GM12878 (cell line): ENCODE data around the gene SLCO4C1. TPM values are rescaled to one million over a fixed set of nuclear protein-coding genes. Genes with fewer than 3 reads are reported as not detected.

Experiments used
- ATAC-seq: fragments of 200-7000 bp; cut with Tn5 transposase; 3 replicates; pipeline ENCODE4 v1.9.1; 2020; ENCODE audit warnings: mild to moderate bottlenecking, moderate library complexity
- BruUV-seq: library from RNA; stranded (reverse); fragments of 400-500 nt; replicated peaks from 2 replicates; lab custom pipeline; 2021; lab: Mats Ljungman, UMichigan
- CTCF ChIA-PET: fragments of 300-600 bp; sonication (Branson Sonifier 250); formaldehyde crosslinking; extraction: SDS; loops from one replicate; lab custom pipeline; 2021; ENCODE audit warnings: inconsistent platforms; lab: Yijun Ruan, JAX
- POLR2A ChIA-PET: fragments of 350-600 bp; formaldehyde crosslinking; extraction: SDS; loops from one replicate; lab custom pipeline; 2021; ENCODE audit warnings: inconsistent platforms; lab: Charles Lee
- RAD21 ChIA-PET: fragments of 300-600 bp; sonication (Branson Sonifier 250); formaldehyde crosslinking; loops from one replicate; lab custom pipeline; 2023; ENCODE audit warnings: antibody characterized with exemption; ENCODE audit not compliant: unreplicated experiment; lab: Charles Lee
- SMC1A ChIA-PET: fragments of 300-600 bp; sonication (Branson Sonifier 250); formaldehyde crosslinking; loops from one replicate; lab custom pipeline; 2023; ENCODE audit not compliant: unreplicated experiment, uncharacterized antibody; lab: Charles Lee
- DNase-seq: peaks from one replicate; pipeline ENCODE4 v3.0.0-alpha.2; 2011; ENCODE audit warnings: low read depth, low spot score
- FAIRE-seq: peaks from 3 replicates; lab custom pipeline; 2011; peaks lifted over from hg19 to GRCh38; lab: Jason Lieb, UNC
- H2AFZ ChIP-seq: 2 replicates; pipeline ENCODE4 v1.6.0; 2011; ENCODE audit warnings: low read depth, low read length, control low read depth; ENCODE audit not compliant: control insufficient read depth
- H3K27ac ChIP-seq: 2 replicates; pipeline ENCODE4 v1.5.1; 2011; ENCODE audit warnings: control low read depth; ENCODE audit not compliant: control insufficient read depth, insufficient read depth
- H3K27me3 ChIP-seq, 2 experiments: replicated peaks in 1 of 2; 2 replicates each; pipeline versions ENCODE4 v1.6.0 to v1.6.1; 2011; ENCODE audit warnings: low read length in 1 of 2; ENCODE audit not compliant: control insufficient read depth in 2 of 2, insufficient read depth in 2 of 2
- H3K36me3 ChIP-seq, 2 experiments: 2 replicates each; pipeline ENCODE4 v1.5.1; 2011; ENCODE audit warnings: low read length in 1 of 2; ENCODE audit not compliant: control insufficient read depth in 2 of 2, insufficient read depth in 2 of 2
- H3K4me1 ChIP-seq: 2 replicates; pipeline ENCODE4 v1.6.1; 2011; ENCODE audit warnings: mild to moderate bottlenecking, low read length, moderate library complexity, mixed read lengths; ENCODE audit not compliant: control insufficient read depth, insufficient read depth
- H3K4me2 ChIP-seq: 2 replicates; pipeline ENCODE4 v1.6.0; 2011; ENCODE audit warnings: control low read depth; ENCODE audit not compliant: control insufficient read depth, insufficient read depth
- H3K4me3 ChIP-seq: fragments of 200-600 bp; sonication (generic); 2 replicates; pipeline ENCODE4 v1.5.1; 2016
- H3K79me2 ChIP-seq: 2 replicates; pipeline ENCODE4 v1.6.0; 2011; ENCODE audit warnings: low read length; ENCODE audit not compliant: control insufficient read depth, insufficient read depth
- H3K9ac ChIP-seq: 2 replicates; pipeline ENCODE4 v1.8.0; 2011; ENCODE audit warnings: low read length, control low read depth, mixed read lengths; ENCODE audit not compliant: control insufficient read depth, insufficient read depth
- H3K9me3 ChIP-seq: replicated peaks from 3 replicates; pipeline ENCODE4 v1.5.1; 2011; ENCODE audit warnings: mild to moderate bottlenecking, low read length; ENCODE audit not compliant: control insufficient read depth, insufficient read depth
- H4K20me1 ChIP-seq: 2 replicates; pipeline ENCODE4 v1.6.0; 2011; ENCODE audit not compliant: control insufficient read depth, insufficient read depth
- JUNB ChIP-seq: IDR thresholded peaks from 2 replicates; pipeline ENCODE4 v1.6.1; 2016; ENCODE audit warnings: antibody characterized with exemption, mild to moderate bottlenecking
- NR2C2 ChIP-seq: IDR thresholded peaks from 2 replicates; pipeline ENCODE4 v1.6.1; 2011; ENCODE audit warnings: borderline replicate concordance, low read depth; ENCODE audit not compliant: control insufficient read depth, insufficient read length
- PAX8 ChIP-seq: fragments of 450-650 bp; IDR thresholded peaks from 2 replicates; pipeline ENCODE4 v1.6.1; 2017; ENCODE audit warnings: mild to moderate bottlenecking, moderate library complexity
- TARDBP ChIP-seq: IDR thresholded peaks from 2 replicates; pipeline ENCODE4 v1.6.1; 2016; ENCODE audit warnings: borderline replicate concordance
- whole genome bisulfite sequencing: methylation state at CpG from one replicate; pipeline ENCODE4 v1.1.6; 2016; ENCODE audit warnings: low lambda C conversion rate; ENCODE audit not compliant: insufficient replicate concordance, insufficient coverage; ENCODE audit errors: missing lambda C conversion rate; 5-methylcytosine and 5-hydroxymethylcytosine counted together
- in situ Hi-C: fragments of 300-500 bp; cut with MboI; formaldehyde crosslinking; loops from 9 replicates; pipeline ENCODE4 v1.14.3; 2018; ENCODE audit warnings: mixed read lengths
- intact Hi-C: fragments of 100-400 bp; cut with micrococcal nuclease; formaldehyde crosslinking; loops from one replicate; pipeline ENCODE4 v1.14.2; 2022; ENCODE audit not compliant: unreplicated experiment
- polyA plus RNA-seq, 11 experiments: library from polyadenylated mRNA; depleted of rRNA in 4 of 11; unstranded in 6 of 11; stranded (reverse) in 5 of 11; fragments of >200 nt; fragmentation: Nextera tagmentation in 4 of 11; fragmentation: Illumina TruSeq in 1 of 11; extraction: Ambion mirVana in 4 of 11; extraction: Trizol in 1 of 11; gene quantifications; 1 replicate in 1 of 11; 2 replicates in 10 of 11; pipeline versions ENCODE4 v1.2.1 to v1.2.3, GENCODE V29; 2011 to 2016; ENCODE audit warnings: inconsistent platforms in 2 of 11, missing spikeins in 2 of 11, low read depth in 1 of 11
- total RNA-seq, 4 experiments: library from RNA; depleted of rRNA in 3 of 4; stranded (reverse); fragments of >200 nt in 3 of 4; fragmentation: Illumina TruSeq in 1 of 4; extraction: Trizol in 1 of 4; gene quantifications; 2 replicates each; pipeline versions ENCODE4 v1.2.1 to v1.2.3, GENCODE V29; 2013 to 2021
- TF ChIP-seq, protein P1 (sequence below): IDR thresholded peaks from 2 replicates; pipeline ENCODE4 v1.6.1; 2012; ENCODE audit warnings: low read depth, low read length, improper control_type of control experiment
- TF ChIP-seq, protein P2 (sequence below): IDR thresholded peaks from 2 replicates; pipeline ENCODE4 v1.6.1; 2012; ENCODE audit warnings: improper control_type of control experiment, low read depth, low read length; ENCODE audit not compliant: insufficient replicate concordance
- TF ChIP-seq, protein P3 (sequence below): fragments of 450-650 bp; IDR thresholded peaks from 2 replicates; pipeline ENCODE4 v1.6.1; 2016; ENCODE audit warnings: mild to moderate bottlenecking

The SLCO4C1 gene
- total and polyA plus RNA-seq, 10 of the 15 experiments (the other 5 are each of a cell fraction or from before 2014, with no cell fraction given) = 0.12 to 3.9 (median 0.83) TPM

DNA sequence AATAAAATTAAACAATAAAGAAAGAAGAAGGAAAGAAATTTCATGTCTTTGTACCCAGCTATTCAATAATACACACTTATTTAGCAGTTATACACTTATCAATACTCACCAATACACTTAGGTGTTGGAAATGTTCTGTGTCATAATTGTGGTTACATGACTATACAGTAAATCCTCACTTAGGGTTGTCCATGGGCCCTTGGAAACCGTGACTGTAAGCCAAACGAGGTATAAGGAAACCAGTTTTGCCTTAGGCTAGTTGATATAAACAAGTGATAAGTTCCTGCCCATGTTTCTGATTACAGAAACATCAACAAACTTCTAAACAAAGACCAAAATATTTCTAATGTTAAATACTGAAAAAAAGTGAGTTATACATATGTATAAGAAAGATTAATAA lies 10.0 kb upstream of the SLCO4C1 start:
- Histone ChIP-seq H2AFZ (no peak overlapping the region), H3K4me3 (no peak overlapping the region), H3K9ac (no peak overlapping the region), H4K20me1 (no peaks in the 10 kb centered on the region), H3K9me3 (no peaks in the 10 kb centered on the region), H3K4me2 (no peak overlapping the region), H3K79me2 (no peaks in the 10 kb centered on the region), H3K27ac (no peak overlapping the region), H3K27me3 (no peaks in the 10 kb centered on the region; a peak in 1 of 4 replicates), H3K36me3 (no peaks in the 10 kb centered on the region), H3K4me1 (no peaks in the 10 kb centered on the region)
- ChIA-PET POLR2A (no interaction called here), CTCF (no interaction called here), RAD21 (no interaction called here), SMC1A (no interaction called here)
- intact Hi-C loops (no loop called here), in situ Hi-C loops (no loop called here)
- TF ChIP-seq JUNB = no peak
- no peak for TF ChIP-seq NR2C2
- no peak for TF ChIP-seq PAX8
- TF ChIP-seq, protein P1, sequence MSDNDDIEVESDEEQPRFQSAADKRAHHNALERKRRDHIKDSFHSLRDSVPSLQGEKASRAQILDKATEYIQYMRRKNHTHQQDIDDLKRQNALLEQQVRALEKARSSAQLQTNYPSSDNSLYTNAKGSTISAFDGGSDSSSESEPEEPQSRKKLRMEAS = no peak
- TF ChIP-seq, protein P2, sequence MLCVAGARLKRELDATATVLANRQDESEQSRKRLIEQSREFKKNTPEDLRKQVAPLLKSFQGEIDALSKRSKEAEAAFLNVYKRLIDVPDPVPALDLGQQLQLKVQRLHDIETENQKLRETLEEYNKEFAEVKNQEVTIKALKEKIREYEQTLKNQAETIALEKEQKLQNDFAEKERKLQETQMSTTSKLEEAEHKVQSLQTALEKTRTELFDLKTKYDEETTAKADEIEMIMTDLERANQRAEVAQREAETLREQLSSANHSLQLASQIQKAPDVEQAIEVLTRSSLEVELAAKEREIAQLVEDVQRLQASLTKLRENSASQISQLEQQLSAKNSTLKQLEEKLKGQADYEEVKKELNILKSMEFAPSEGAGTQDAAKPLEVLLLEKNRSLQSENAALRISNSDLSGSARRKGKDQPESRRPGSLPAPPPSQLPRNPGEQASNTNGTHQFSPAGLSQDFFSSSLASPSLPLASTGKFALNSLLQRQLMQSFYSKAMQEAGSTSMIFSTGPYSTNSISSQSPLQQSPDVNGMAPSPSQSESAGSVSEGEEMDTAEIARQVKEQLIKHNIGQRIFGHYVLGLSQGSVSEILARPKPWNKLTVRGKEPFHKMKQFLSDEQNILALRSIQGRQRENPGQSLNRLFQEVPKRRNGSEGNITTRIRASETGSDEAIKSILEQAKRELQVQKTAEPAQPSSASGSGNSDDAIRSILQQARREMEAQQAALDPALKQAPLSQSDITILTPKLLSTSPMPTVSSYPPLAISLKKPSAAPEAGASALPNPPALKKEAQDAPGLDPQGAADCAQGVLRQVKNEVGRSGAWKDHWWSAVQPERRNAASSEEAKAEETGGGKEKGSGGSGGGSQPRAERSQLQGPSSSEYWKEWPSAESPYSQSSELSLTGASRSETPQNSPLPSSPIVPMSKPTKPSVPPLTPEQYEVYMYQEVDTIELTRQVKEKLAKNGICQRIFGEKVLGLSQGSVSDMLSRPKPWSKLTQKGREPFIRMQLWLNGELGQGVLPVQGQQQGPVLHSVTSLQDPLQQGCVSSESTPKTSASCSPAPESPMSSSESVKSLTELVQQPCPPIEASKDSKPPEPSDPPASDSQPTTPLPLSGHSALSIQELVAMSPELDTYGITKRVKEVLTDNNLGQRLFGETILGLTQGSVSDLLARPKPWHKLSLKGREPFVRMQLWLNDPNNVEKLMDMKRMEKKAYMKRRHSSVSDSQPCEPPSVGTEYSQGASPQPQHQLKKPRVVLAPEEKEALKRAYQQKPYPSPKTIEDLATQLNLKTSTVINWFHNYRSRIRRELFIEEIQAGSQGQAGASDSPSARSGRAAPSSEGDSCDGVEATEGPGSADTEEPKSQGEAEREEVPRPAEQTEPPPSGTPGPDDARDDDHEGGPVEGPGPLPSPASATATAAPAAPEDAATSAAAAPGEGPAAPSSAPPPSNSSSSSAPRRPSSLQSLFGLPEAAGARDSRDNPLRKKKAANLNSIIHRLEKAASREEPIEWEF = no peak
- TF ChIP-seq TARDBP = no peak
- TF ChIP-seq, protein P3, sequence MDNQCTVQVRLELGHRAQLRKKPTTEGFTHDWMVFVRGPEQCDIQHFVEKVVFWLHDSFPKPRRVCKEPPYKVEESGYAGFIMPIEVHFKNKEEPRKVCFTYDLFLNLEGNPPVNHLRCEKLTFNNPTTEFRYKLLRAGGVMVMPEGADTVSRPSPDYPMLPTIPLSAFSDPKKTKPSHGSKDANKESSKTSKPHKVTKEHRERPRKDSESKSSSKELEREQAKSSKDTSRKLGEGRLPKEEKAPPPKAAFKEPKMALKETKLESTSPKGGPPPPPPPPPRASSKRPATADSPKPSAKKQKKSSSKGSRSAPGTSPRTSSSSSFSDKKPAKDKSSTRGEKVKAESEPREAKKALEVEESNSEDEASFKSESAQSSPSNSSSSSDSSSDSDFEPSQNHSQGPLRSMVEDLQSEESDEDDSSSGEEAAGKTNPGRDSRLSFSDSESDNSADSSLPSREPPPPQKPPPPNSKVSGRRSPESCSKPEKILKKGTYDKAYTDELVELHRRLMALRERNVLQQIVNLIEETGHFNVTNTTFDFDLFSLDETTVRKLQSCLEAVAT = no peak
- DNase-seq (no peak), FAIRE-seq (no peak), ATAC-seq (no peak)
- BruUV-seq = no TSS peak
- 35% methylated on average over 2 of the region's 2 CpGs for WGBS
